Lung microvascular endothelial cell (primary cell): Measurements from ENCODE around the gene ARHGAP19. TPM values are rescaled to one million over a fixed set of nuclear protein-coding genes. Genes with fewer than 3 reads are reported as not detected.

Experiments used
- DNase-seq, 2 donors: peaks; one replicate each; pipeline versions ENCODE4 v3.0.0 to v3.0.0-alpha.2; 2010; ENCODE audit warnings: low read depth in 2 of 2
- total RNA-seq: library from RNA; depleted of rRNA; stranded (reverse); fragments of >200 nt; gene quantifications from 2 replicates; pipeline ENCODE4 v1.2.1, GENCODE V29; 2014

Gene ARHGAP19
- total RNA-seq, 1 donor from 2014 or later = 6.2 TPM

DNA sequence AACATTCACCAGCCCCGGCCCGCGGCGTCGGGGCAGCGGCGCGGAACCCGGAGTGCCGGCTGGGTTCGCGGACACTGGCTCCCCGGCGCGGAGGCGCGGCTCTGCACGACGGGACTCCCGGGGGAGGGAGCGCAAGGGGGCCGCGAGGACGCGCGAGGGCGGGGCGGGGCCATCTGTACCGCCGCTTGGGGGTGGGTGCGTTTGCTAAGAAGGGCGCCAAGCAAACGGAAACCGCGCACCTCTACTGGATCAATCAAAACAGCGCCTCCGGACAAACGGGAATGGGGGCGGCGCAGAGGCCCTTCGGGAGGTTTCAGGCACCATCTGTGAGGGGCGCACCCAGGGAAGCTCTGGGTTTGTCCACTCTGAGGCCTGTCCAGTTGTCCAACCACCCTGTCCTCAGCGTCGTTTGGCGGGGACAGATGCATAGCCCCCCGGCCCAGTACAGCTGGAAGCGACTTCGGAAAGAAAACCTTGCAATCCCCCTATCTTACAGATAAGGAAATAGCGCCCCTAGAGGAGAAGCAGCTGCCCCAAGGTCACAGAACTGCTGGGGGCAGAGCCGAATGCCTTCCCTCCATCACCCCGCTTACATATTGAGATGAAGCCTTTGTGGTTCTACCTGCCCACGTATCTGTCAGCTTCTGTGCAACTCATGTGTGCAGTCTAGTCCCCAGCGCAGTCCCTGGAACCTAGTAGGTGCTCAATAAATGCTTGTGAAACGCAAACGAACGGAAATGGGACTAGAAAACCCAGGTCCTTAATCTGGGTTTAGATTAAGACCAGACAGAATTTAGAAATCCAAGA is 96.0 kb downstream of the ARHGAP19 start:
- peak; percentile 48 to 53 for DNase-seq

DNA sequence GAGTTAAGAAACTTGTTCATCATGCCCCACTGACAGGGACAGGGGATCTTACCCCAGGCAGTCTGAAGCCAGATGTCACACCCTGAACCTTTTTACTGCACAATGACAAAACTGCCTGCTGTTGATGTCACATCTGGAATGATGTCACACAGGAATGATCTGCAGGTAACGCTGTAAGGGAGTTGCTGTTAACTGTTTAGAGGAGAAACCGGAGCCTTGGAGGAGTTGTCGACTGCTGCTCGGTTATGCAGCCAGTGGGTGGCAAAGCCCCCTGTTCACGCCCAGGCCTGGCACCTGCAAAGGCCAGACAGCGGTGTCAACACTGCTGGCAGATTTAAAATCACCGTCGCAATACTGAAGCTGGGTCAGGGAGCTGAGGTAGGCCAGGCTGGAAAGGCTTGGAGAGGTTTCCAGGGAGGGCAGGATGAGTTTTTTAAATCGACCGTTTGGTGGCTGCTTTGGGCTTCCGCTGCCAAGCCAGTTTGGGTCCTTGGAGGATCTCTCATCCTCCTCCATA is 96.7 kb downstream of the ARHGAP19 start:
- no peak for DNase-seq

DNA sequence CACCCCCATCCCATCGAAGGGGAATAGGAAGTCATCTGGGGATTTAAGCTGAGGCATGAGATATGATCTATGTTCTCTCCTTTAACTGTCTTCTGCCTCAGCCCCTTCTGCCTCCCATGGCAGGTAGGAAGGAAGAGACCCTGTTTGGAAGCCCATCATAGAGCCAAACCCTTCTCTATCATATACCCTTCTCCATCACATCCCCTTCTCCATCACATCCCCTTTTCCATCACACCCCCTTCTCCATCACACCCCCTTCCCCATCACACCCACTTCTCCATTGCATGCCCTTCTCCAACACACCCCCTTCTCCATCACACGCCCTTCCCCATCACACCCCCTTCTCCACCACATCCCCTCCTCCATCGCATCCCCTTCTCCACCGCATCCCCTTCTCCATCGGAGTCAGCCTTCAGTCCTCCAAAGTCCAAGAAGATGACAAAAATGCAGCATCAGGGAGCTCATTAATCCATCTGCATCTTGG is 99.4 kb downstream of the ARHGAP19 start:
- DNase-seq = no peak

DNA sequence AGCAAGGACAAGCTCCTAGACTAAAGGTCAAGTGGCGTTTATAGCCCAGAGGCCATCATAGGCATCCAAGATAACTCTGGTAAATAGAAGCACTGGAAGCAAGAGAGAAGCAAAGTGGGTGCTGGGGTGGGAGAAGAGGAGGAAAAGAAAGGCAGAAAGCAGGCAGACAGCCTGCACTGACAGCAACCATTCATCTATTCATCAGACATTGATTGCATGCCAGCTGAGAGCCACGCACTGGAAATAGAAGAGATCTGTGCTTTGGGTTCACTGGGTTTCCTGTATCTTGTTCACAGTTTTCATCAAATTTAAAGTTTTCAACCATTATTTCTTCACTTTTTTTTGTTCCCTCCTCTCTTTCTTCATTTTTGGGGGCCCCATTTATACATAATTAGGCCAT is 102.0 kb downstream of the ARHGAP19 start:
- DNase-seq = no peak

DNA sequence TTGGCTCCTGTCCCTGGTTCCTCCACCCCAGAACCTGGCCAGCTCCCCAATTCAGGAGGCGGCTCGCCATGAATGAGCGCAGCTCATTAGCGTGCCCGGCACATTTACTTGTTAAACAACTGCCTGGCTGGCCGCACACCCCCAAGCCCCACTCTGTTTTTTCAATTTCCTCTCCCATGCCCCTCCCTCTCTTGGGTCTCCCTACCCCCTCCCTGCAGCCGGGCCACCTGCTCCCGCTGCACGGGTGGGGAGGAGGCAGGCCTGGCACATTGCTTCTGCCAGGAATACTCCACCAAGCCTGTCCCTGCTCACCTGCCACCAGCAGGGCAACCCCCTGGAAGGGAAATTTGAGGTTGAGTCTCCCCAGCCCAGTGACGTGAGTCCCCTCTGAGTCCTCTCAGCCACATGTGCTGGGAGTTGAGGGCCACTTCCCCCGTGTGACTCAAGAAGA is 104.2 kb downstream of the ARHGAP19 start:
- no peak for DNase-seq

DNA sequence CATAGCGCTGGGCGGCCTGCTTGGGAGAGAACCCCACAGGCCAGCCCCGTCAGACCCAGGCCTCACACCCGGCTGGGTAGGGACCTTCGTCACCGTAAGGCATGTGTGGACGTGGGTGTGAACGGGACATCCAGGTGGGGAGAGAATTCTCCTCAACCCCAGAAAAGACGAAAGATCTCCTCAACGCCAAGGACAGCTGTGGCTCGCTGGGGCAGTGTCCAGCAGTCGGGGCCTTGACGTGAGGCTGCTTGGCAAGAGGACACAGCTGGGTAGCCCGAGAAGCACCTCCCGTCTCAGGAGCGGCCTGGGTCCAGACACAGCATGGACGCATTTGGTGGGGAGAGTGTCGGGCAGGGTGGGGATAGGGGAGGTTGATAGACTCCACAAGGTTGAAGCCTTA is 105.5 kb downstream of the ARHGAP19 start:
- no peak for DNase-seq

DNA sequence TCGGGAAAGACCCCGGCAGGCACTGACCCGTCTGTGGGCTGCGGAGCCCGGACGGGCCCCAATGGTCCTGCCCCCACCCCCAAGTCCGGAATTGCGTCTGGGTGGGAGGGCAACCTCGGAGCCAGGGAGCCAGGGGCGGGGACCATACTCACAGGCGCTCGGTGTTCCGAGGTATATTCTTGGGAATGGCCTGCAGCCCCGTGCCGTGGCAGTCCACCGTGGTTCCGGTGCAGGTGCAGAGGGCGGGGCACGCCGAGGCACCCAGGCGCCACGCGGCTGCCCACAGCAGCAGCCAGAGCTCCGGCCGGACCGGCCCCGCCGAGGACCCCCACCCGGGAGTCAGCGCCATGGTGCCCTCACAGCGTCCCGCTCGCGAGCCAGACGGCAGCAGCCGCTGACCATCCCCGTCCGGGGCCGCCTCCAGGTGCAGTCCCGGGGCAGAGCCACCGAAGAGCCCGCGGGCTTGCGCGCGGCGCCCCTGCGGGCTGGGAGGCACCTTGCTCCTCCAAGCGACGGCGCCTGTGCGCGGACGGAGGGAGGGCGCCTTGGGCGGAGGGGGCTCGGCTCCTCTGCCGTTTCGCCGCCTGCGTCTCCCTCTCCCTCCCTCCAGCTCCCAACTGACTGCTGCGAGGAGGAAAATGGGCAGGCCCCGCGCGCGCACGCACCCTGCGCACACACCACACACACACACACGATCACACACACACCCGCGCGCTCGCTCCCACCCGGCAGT is 106.9 kb downstream of the ARHGAP19 start, which contains the start of gene SLIT1:
TSS of gene SLIT1 (minus strand) at position 634 of the 733 bp plus-strand sequence. CDS start at position 349, 285 bp downstream.
- DNase-seq = no peak

DNA sequence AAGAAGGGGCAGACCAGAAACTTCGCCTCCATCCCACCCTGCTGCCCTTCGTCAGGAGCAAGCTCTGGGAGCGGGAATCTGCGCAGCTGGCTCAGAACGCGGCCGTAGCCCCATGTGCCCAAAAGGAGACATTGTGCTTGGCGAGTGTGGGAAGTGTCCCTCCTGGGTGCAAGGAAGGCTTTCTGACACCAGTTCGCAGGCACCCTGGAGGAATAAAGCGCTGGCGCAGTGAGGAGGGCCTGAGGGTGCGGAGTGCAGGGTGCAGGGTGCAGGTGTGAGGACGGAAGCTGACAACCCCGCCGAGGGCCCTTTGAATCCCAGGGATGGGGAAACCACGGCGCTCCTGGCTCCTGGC is 107.5 kb downstream of the ARHGAP19 start:
- DNase-seq = no peak

DNA sequence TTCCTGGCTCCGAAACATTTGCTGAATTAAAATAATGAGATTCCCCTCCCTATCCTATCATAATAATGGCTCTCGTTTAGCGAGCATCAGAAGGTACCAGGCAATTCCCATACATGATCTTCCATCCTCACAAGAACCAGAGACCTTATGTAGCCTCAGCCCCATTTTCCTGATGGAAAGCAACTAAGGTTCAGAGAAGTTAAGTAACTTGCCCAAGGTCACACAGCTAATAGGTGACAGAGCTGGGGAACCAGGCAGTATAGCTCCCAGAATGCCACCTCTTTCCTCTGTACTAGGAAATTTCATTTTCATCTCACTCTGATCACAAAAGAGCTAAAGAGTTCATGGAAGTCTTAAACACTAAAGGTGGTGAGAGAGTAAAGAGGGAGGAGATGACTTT is 109.1 kb downstream of the ARHGAP19 start:
- DNase-seq = no peak

DNA sequence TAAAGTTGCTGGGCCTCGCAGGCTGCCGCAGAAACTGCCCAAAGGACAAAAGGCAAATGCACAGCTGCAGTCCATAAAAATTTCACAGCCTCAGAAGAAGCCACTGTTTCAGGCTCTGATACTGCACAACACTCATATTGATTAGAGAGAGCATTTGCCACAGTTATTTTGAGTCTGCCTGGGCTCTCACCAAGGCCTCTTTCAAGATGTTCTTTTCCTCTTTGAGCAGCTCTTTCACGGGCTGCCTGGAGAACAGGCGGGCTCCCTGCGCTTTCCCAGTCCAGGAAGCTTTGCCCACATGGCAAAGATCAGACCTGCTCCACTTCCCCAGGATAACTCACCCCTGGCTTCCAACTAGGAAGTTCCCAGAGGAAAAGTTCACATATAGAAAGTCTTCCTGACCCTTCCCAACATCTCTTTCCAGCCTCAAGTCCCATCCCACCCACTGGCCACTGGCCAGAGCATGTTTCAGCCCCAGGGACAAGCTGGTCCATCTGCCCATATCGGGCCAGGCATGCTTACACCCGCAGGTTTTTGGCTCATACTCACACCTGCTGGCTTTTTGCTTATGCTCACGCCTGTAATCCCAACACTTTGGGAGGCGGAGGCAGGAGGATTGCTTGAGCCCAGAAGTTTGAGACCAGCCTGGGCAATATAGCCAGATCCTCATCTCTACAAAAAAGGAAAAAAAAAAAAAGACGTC is 110.0 kb downstream of the ARHGAP19 start:
- DNase-seq = no peak

DNA sequence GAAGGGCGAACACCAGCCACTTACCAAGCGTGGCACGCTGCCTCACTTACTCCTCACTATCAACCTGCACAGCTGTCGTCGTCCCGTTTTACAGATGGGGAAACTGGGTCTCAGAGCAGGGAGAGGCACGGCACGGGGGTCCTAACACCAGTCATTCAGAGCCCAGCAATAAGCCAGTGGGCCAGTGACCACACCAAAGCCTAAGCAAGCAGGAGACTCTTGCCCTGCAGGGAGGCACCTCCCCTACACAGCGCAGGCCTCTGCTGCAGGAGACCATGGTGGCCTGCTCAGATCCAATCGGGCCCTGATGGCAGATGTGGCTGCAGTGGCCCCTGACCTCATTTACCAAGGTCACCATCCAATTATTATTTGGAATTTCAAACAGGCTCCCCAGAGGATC is 111.5 kb downstream of the ARHGAP19 start:
- no peak for DNase-seq

DNA sequence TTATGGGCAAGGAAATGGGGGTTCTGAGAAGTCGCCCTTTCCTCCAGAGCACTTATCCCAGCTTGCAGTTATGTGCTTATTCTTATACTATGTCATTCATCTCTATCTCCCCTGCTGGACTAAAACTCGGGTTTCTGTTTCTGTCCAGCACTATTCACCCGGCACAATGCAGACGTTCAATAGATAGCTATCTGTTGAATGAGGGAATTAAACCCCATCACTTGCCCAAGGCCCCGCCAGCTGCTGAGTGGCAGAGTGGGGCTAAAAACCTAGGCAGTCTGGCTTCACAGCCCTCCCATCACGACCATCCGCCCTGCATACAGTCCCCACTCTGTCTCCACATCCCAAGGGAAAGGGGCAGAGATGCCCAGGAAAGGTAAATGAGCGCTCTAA is 112.1 kb downstream of the ARHGAP19 start:
- DNase-seq = no peak

DNA sequence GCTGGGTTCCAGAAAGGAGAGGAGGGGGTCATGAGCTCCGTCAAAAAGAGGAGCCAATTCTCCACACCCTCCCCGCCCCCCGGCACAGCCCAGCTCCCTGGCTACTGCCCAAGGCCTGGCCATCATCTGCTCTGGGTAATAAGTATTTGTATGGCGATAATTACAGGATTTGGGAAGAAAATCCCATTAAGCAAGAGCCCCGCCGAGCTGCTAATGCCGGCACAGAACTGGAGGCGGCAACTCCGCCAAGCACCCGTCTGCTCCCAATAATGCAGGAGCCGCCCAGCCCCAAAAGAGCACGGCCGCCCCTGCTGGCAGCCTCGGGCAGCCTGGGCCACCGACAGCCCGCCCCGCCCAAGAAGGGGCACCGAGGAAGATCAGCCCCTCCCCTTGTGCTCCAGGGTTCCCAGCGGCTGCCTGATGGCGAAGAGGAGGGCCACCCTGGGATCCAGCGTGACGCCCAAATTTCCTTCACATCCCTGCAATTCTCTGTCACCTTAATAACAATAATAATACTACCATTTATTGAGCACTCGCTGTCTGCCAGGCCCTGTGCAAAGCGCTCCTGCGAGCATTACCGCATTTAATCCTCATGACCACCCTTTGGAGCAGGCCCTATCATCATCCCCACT is 112.6 kb downstream of the ARHGAP19 start:
- no peak for DNase-seq

DNA sequence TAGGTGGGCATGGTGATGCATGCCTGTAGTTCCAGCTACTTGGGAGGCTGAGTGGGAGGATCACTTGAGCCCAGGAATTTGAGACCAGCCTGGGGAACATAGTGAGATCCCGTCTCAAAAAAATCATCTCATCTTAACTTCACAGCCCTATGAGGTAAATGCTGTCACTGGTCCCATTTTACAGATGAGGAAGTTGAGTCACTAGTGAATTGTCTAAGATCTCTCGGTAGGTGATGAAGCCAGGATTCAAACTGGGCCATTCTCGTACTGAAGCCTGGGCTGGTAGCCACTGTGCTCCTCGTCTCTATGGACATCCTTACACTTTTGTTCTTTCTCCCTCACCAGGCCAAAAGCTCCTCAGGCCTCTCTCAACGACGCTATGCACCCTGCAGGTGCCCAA is 113.1 kb downstream of the ARHGAP19 start:
- no peak for DNase-seq

DNA sequence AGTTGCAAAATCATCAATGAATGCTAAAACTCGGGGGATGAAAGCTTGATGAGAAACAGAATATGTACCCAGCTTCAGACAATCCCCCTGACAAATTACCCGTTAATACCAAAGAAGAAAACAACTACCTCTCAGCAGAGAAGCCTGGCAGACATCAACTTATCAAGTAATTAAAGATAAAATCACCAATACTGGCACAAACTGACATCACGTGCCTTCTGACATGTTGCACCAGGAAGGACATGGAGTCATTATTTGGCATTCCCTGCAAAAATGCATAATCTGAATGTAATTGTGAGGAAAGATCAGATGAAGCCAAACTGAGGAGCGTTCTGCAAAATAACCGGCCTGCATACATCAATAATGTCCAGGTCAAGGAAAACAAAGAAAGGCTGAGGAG is 114.4 kb downstream of the ARHGAP19 start:
- peak in 1 of 2 donors; percentile 51 for DNase-seq

DNA sequence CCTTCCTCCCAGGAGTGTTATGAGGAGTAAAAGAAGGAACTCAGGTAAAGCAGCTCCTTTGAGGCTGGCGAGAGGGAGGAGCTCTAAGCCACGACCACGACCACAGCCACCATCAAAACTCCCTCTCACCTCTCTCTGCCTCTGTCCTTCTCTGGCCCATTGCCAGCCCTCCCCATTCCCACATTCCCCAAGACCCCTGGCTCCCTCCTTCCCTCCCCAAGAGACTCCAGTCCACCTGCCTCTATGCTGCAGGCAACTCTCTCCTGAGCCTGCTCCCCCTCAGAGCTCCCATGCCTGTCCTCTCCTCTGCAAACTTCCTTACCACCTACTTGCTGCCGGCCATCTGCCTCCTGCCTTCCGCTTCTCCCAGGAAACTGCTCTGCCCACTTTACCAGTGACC is 116.2 kb downstream of the ARHGAP19 start:
- no peak for DNase-seq

DNA sequence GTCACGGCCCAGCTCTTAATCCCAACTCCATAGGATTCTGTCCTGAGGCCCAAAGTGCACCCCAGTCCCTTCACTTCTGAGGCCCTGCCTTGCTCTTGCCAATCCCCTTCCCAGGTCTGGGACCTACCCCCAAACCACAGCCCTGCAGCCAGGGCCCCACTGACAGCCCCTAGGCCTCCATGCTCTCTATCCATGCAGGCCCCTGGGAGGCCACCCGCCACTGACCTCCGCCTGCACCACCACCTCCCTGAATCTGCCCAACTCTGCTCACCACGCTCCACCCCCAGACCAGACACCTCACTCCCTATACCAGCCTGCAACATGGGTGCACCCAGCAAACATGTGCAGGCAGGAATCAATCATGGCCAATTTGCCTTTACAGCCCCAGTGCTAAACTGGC is 116.9 kb downstream of the ARHGAP19 start:
- no peak for DNase-seq

DNA sequence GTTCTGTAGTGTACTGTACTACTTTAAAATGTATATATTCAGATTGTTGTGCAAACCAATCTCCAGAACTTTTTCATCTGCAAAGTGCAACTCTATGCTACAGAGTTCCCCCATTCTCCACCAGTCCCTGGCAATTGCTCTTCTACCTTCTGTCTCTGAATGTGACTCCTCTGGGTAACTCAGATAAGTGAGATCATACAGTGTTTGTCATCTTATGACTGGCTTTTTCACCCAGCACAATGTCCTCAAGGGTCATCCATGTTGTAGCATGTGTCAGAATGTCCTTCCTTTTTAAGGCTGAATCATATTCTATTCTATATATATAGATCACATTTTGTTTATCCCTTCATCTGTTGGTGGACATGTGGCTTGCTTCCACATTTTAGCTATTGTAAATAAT is 117.5 kb downstream of the ARHGAP19 start:
- no peak for DNase-seq

DNA sequence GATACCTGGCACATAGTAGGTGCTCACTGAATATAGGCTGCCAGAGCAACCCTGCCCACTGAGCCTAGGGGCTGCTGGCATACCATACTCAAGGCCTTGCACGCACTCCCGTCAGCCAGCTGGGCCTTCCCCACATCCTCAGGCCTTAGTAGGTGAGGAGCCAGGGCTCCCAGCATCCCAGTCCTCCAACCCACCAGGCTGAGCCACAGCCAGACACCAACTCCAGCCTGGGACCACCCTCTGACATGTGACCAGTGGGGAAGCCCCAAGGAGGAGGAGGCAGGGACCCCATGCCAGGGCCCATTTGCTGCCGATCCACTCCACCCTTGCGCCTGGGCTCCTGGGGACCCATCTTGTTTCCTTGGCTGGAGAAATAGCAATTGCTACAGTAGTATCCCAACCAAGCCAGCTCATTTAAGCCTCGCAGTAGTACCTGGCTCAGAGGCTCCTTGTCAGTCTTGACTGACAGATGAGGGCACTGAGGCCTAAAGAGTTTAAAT is 118.1 kb downstream of the ARHGAP19 start:
- no peak for DNase-seq

DNA sequence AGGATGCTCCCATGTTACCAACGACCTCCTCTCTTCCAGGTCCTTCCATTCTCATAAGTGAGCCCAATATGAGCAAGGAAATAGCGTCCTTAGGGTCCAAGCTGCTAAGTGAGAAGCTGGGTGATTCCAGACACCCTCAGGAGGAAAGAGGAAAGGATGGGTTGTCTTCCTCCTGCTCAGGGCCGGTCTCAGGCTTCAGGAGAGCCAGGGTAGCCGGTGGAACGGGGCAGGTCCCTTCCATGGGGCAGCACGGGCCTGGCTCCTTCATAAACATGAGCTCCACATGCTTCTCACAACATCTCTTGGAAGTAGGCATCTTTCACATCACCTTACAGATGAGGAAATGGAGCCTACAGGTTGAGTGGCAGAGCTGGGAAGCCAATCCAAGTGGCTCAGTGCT is 119.4 kb downstream of the ARHGAP19 start:
- no peak for DNase-seq
